Ovary (tissue), 9 donors: ENCODE data around the gene NHLH1. TPM values are rescaled to one million over a fixed set of nuclear protein-coding genes. Genes with fewer than 3 reads are reported as not detected.

Experiments used
- DNase-seq, 5 donors: peaks; one replicate each; pipeline ENCODE4 v3.0.0-alpha.2; 2019 to 2020
- H3K27ac ChIP-seq, 2 donors: fragments of 200-600 bp; one replicate each; pipeline versions ENCODE4 v1.5.1 to v1.8.0; 2019 to 2022
- H3K27me3 ChIP-seq: fragments of 200-600 bp; one replicate; pipeline ENCODE4 v1.8.0; 2022
- H3K36me3 ChIP-seq: fragments of 200-600 bp; sonication (generic); one replicate; pipeline ENCODE4 v1.5.1; 2019
- H3K4me1 ChIP-seq: one replicate; pipeline ENCODE4 v1.8.1; 2013; ENCODE audit warnings: mild to moderate bottlenecking, moderate library complexity; ENCODE audit not compliant: insufficient read depth
- H3K4me3 ChIP-seq: fragments of 200-600 bp; sonication (generic); one replicate; pipeline ENCODE4 v1.5.1; 2017
- H3K9me3 ChIP-seq, 2 donors: fragments of 200-600 bp in 1 of 2; sonication (generic) in 1 of 2; one replicate each; pipeline versions ENCODE4 v1.5.1 to v1.8.1; 2013 to 2019; ENCODE audit warnings: mild to moderate bottlenecking in 1 of 2, moderate library complexity in 1 of 2
- CTCF ChIP-seq, 3 donors: fragments of 450-650 bp in 2 of 3; fragments of 200-600 bp in 1 of 3; IDR thresholded peaks; one replicate each; pipeline versions ENCODE4 v1.5.1 to v1.8.0; 2016 to 2022; ENCODE audit warnings: antibody characterized with exemption in 3 of 3, mild to moderate bottlenecking in 1 of 3
- EP300 ChIP-seq: sonication (generic); formaldehyde crosslinking; IDR thresholded peaks from one replicate; pipeline ENCODE4 v1.6.1; 2017; ENCODE audit warnings: antibody characterized with exemption
- POLR2A ChIP-seq: fragments of 450-650 bp; IDR thresholded peaks from one replicate; pipeline ENCODE4 v1.6.1; 2017; ENCODE audit warnings: antibody characterized with exemption, mild to moderate bottlenecking, moderate library complexity
- WGBS, 3 donors: extraction: QIAGEN DNeasy Blood & Tissue Kit in 1 of 3; methylation state at CpG; one replicate each; pipeline versions ENCODE4 v1.1.5 to v1.1.7; 2013 to 2017; 5-methylcytosine and 5-hydroxymethylcytosine counted together
- intact Hi-C, 4 donors: fragments of 100-400 bp; cut with DNase I; formaldehyde crosslinking; loops; one replicate each; pipeline versions ENCODE4 v1.11.0 to v1.15.1; 2022 to 2023
- polyA plus RNA-seq, 2 donors: library from polyadenylated mRNA; stranded (reverse); fragments of 200-250 nt in 1 of 2; fragments of 350-450 nt in 1 of 2; fragmentation: Illumina TruSeq in 1 of 2; extraction: RNeasy Lipid Tissue Mini Kit (QIAGEN cat#74804) in 1 of 2; gene quantifications; one replicate each; pipeline ENCODE4 v1.2.3, GENCODE V29; 2013 to 2014
- total RNA-seq, 7 donors: library from RNA; depleted of rRNA in 2 of 7; stranded (reverse); fragments of >200 nt in 2 of 7; fragmentation: NEBNext Ultra II Directional in 3 of 7; extraction: Animal tissue kit (Norgen Biotek cat#: 25700) in 3 of 7; gene quantifications; one replicate each; pipeline versions ENCODE4 v1.1.0 to v1.2.4, GENCODE V29; 2016 to 2023
- donor health status: DM: no; HTN: no; CAD: no; lungs with moderate emphysema.
- donor health status: DM: no; HTN: no; CAD: no.
- donor health status: Bipolar disorder and iron deficiency.
- donor health status: DM: yes; HTN: yes; CAD: no.
- donor health status: DM: no; HTN: no; CAD: no.
- donor health status: DM: yes; HTN: yes; CAD: no.

The NHLH1 gene
- total and polyA plus RNA-seq, 9 donors: 0.02 to 0.20 (median 0.08) TPM; not detected in 4

GRCh38 chr1:160400646-160401486, 34.0 kb downstream of the NHLH1 start:
- Histone ChIP-seq H3K36me3 (no peaks in the 10 kb centered on the region), H3K4me3 (peak overlapping the region; percentile 84), H3K4me1 (peaks cover 10% of the 10 kb centered on the region), H3K27ac (peak overlapping the region; percentile 43 to 85), H3K9me3 (no peaks in the 10 kb centered on the region), H3K27me3 (no peaks in the 10 kb centered on the region)
- intact Hi-C loops: no loop called here
- TF ChIP-seq POLR2A (no peak), EP300 (no peak), CTCF (IDR thresholded peaks at IDR 0.05) (no peak)
- peak; percentile 42 to 67 (median 60) for DNase-seq
- 2 to 3% (median 2%) methylated on average over 53 to 55 of the region's 55 CpGs for WGBS, 3 donors

- H3K4me1 ChIP-seq: peaks cover 10% of the 10 kb centered on the region
- H3K27me3 ChIP-seq: no peaks in the 10 kb centered on the region
- peak overlapping the region; percentile 43 to 85 for H3K27ac ChIP-seq
- intact Hi-C loops: no loop called here
- no peak for DNase-seq
- 17 to 32% (median 22%) methylated on average over 7 of the region's 7 CpGs for WGBS, 3 donors
- peak overlapping the region; percentile 84 for H3K4me3 ChIP-seq
- no peaks in the 10 kb centered on the region for H3K9me3 ChIP-seq
- no peaks in the 10 kb centered on the region for H3K36me3 ChIP-seq
- TF ChIP-seq EP300 (no peak), CTCF (IDR thresholded peaks at IDR 0.05) (no peak), POLR2A (no peak)
These were observed 34.6 kb downstream of the NHLH1 start for GRCh38 chr1:160401487-160401805.

DNA sequence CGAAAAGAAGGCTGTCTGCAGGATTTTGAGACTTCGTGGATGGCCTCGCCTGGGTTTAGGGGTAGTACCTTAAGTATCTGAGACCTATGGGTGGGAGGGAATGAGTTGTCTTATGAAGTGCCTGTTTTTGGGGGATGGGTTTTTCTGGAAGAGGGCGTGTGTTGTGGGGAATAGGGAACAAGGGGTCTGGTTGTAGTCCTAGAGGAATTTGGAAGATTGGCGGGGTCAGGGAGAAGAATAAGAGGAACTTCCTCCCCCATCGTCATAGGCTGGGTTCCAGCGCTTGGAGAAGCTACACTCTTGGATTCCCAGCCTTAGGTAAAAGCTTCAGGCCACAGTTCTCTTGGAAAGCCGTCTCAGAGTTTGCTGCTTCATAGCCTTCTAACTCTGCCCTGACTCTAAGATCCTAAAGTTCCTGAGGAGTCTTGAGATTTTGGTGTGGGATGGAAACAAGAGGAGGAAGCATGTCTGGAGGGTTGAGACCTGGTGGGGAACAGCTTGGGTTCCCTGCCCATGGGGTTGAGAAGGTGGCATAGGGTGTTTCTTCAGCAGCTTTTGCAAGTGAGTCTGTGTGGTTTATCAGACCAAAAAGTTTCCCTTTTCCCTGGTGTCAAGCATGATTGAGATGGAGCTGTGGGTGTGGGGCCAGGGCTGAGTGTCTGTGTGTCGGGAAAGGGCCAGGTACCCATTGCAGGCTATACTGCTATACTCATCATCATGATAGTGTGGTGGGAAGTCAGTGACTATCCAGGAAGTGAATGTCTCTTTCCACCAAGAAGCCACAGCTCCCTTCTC, 35.3 kb downstream of the NHLH1 start:
- H3K27me3 ChIP-seq: no peaks in the 10 kb centered on the region
- WGBS, 3 donors: 38 to 53% (median 53%) methylated on average over 9 of the region's 9 CpGs
- no peak for TF ChIP-seq EP300
- no peak for TF ChIP-seq POLR2A
- TF ChIP-seq CTCF (IDR thresholded peaks at IDR 0.05): no peak
- no peaks in the 10 kb centered on the region for H3K36me3 ChIP-seq
- no peak for DNase-seq
- H3K4me1 ChIP-seq: peaks cover 10% of the 10 kb centered on the region
- H3K27ac ChIP-seq: no peak overlapping the region
- no peaks in the 10 kb centered on the region for H3K9me3 ChIP-seq
- intact Hi-C loops: no loop called here
- H3K4me3 ChIP-seq: no peak overlapping the region

DNA sequence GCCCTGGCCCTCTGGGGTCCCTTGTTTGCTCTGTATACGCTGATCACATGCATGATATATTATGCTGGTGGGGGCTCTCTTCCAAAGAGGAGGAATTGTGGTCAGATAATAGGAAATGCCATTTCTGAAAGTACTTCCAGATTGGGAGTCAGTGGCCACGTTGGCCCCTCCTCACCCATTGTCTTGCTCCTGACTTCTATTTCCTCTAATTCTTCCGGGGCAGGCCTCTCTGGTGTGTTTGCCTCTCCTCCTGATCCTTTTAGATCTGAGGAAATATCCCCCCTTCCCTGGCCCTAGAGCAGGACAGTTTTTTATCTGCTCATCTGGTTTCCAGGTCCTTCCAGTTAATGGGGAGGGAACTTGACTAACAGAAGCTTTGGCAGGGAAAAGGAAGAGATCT, 36.4 kb downstream of the NHLH1 start:
- Histone ChIP-seq H3K27ac (no peak overlapping the region), H3K4me3 (no peak overlapping the region), H3K4me1 (peaks cover 10% of the 10 kb centered on the region), H3K27me3 (no peaks in the 10 kb centered on the region), H3K36me3 (no peaks in the 10 kb centered on the region), H3K9me3 (no peaks in the 10 kb centered on the region)
- TF ChIP-seq EP300 (no peak), CTCF (IDR thresholded peaks at IDR 0.05) (no peak)
- 74 to 80% (median 78%) methylated on average over 3 of the region's 3 CpGs for WGBS, 3 donors
- no peak for DNase-seq
- intact Hi-C loops: no loop called here
